HL-60 (cell line): Measurements from ENCODE around the gene AFF3.

ENCODE experiments used
- DNase-seq, 2 experiments: peaks; one replicate each; pipeline ENCODE4 v3.0.0-alpha.2; 2010 to 2020; ENCODE audit warnings: low read depth in 1 of 2, low spot score in 1 of 2
- H3K27ac ChIP-seq: fragments of 250-450 bp; sonication (Bioruptor Pico); replicated peaks from 2 replicates; pipeline ENCODE4 v1.5.1; 2020; ENCODE audit warnings: mild to moderate bottlenecking, moderate library complexity
- H3K27me3 ChIP-seq: fragments of 250-450 bp; sonication (Bioruptor Pico); 2 replicates; pipeline ENCODE4 v1.5.1; 2021; ENCODE audit warnings: mild to moderate bottlenecking, moderate library complexity; ENCODE audit not compliant: insufficient read depth, poor library complexity, severe bottlenecking
- H3K4me3 ChIP-seq: replicated peaks from 2 replicates; pipeline ENCODE4 v1.5.1; 2011; ENCODE audit warnings: mild to moderate bottlenecking, control low read depth, low read length; ENCODE audit not compliant: insufficient read depth
- CTCF ChIP-seq: IDR thresholded peaks from one replicate; pipeline ENCODE4 v1.5.1; 2011; ENCODE audit warnings: low read length, control low read depth, inconsistent platforms; ENCODE audit not compliant: insufficient read depth
- GABPA ChIP-seq: IDR thresholded peaks from 2 replicates; pipeline ENCODE4 v1.6.1; 2012; ENCODE audit warnings: low read depth
- POLR2AphosphoS5 ChIP-seq: IDR thresholded peaks from 2 replicates; pipeline ENCODE4 v1.6.1; 2012; ENCODE audit warnings: low read depth
- REST ChIP-seq: IDR thresholded peaks from 2 replicates; pipeline ENCODE4 v1.6.1; 2012; ENCODE audit warnings: low read depth; ENCODE audit not compliant: insufficient replicate concordance
- SPI1 ChIP-seq: IDR thresholded peaks from 2 replicates; pipeline ENCODE4 v1.6.1; 2012; ENCODE audit warnings: low read depth, mild to moderate bottlenecking, borderline replicate concordance

Gene AFF3

GRCh38 chr2:99725820-99726219 lies 416.6 kb downstream of the AFF3 start:
- no peak for DNase-seq
- TF ChIP-seq REST (no peak), CTCF (no peak), GABPA (no peak), SPI1 (no peak), POLR2AphosphoS5 (no peak)
- no peak overlapping the region for H3K4me3 ChIP-seq
- no peak overlapping the region for H3K27ac ChIP-seq
- H3K27me3 ChIP-seq, result no peaks in the 10 kb centered on the region

GRCh38 chr2:99722476-99722875 lies 419.9 kb downstream of the AFF3 start:
- no peaks in the 10 kb centered on the region for H3K27me3 ChIP-seq
- no peak overlapping the region for H3K4me3 ChIP-seq
- TF ChIP-seq GABPA (no peak), POLR2AphosphoS5 (no peak), SPI1 (no peak), REST (no peak), CTCF (no peak)
- no peak for DNase-seq
- no peak overlapping the region for H3K27ac ChIP-seq

- Histone ChIP-seq H3K27ac (no peak overlapping the region), H3K4me3 (no peak overlapping the region), H3K27me3 (no peaks in the 10 kb centered on the region)
- DNase-seq, result no peak
- TF ChIP-seq POLR2AphosphoS5 (no peak), CTCF (no peak), SPI1 (no peak), GABPA (no peak), REST (no peak)
Observed at GRCh38 chr2:99719102-99719501, 423.3 kb downstream of the AFF3 start.
